Measurements from ENCODE around the gene ROCK2.

DNA sequence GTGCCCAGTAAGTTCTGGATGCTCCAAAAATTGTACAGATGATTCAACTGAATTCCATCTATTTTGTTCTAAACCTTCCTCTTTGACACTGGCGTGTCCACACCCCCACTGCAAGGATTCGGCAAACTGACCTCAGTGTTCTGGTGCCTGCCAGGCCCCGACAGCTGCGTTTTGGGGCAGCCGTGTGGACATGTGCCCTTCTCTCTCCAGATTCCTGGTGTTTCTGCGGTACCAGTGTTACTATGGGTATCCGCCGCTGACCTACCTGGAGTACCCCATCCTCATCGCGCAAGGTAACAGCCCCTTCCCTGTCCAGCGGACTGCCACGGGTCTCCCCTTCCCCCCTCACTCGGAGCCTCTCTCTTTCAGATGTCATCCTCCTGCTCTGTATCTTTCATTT is 184.2 kb downstream of the ROCK2 start:
- TF ChIP-seq CTCF (IDR thresholded peaks at IDR 0.05) (no peak), POLR2A (IDR thresholded peaks at IDR 0.05) (no peak)

Measured in Peyer's patch (tissue), 4 donors.